Lower leg skin (tissue), 3 donors: ENCODE data around the gene FCHSD1.

Experiments used
- CTCF ChIP-seq, 3 donors: fragments of 450-650 bp; IDR thresholded peaks; one replicate each; pipeline ENCODE4 v1.5.1; 2016; ENCODE audit warnings: antibody characterized with exemption in 3 of 3, mild to moderate bottlenecking in 3 of 3, moderate library complexity in 2 of 3
- POLR2A ChIP-seq, 2 donors: fragments of 450-650 bp; IDR thresholded peaks; one replicate each; pipeline ENCODE4 v1.6.1; 2016 to 2017; ENCODE audit warnings: antibody characterized with exemption in 2 of 2, mild to moderate bottlenecking in 1 of 2, moderate library complexity in 1 of 2

GRCh38 chr5:141639357-141640050 lies 11.7 kb downstream of the FCHSD1 start:
- TF ChIP-seq CTCF (IDR thresholded peaks at IDR 0.05): no peak
- TF ChIP-seq POLR2A (IDR thresholded peaks at IDR 0.05): no peak
